HepG2 (cell line): ENCODE data around the gene ASCC3. TPM values are rescaled to one million over a fixed set of nuclear protein-coding genes. Genes with fewer than 3 reads are reported as not detected.
A peak's percentile ranks its signal among the peaks of the same experiment; 100 is the strongest.

Experiments
- ATAC-seq: fragments of 200-7000 bp; cut with Tn5 transposase; 3 replicates; pipeline ENCODE4 v1.9.1; 2020; ENCODE audit warnings: mild to moderate bottlenecking, moderate library complexity
- BruUV-seq: library from RNA; stranded (reverse); fragments of 400-500 nt; replicated peaks from 2 replicates; lab custom pipeline; 2021; lab: Mats Ljungman, UMichigan
- CTCF ChIA-PET: fragments of 300-600 bp; formaldehyde crosslinking; extraction: SDS; loops from one replicate; lab custom pipeline; 2021; ENCODE audit warnings: low total read pairs, inconsistent platforms, low intra/inter-chr PET ratio; lab: Yijun Ruan, JAX
- POLR2A ChIA-PET: fragments of 350-600 bp; sonication (Branson Sonifier 250); formaldehyde crosslinking; loops from one replicate; lab custom pipeline; 2020; ENCODE audit warnings: antibody characterized with exemption, inconsistent platforms; lab: Yijun Ruan, JAX
- DNase-seq: peaks from one replicate; pipeline ENCODE4 v3.0.0-alpha.2; 2015; ENCODE audit warnings: low spot score
- FAIRE-seq: peaks from 3 replicates; lab custom pipeline; 2011; peaks lifted over from hg19 to GRCh38; lab: Jason Lieb, UNC
- H2AFZ ChIP-seq: one replicate; pipeline ENCODE4 v1.6.1; 2011; ENCODE audit warnings: low read length, inconsistent platforms
- H3K27ac ChIP-seq: fragments of 300-600 bp; 3 replicates; pipeline ENCODE4 v1.8.0; 2011; ENCODE audit warnings: mixed run types, mild to moderate bottlenecking, mixed read lengths, low read length, inconsistent platforms; ENCODE audit not compliant: insufficient read depth; ENCODE audit errors: extremely low read length
- H3K27me3 ChIP-seq, 2 experiments: fragments of 200-600 bp in 1 of 2; 2 replicates in 1 of 2; 3 replicates in 1 of 2; pipeline versions ENCODE4 v1.6.0 to v1.8.0; 2011; ENCODE audit warnings: low read length in 2 of 2, mild to moderate bottlenecking in 2 of 2, moderate library complexity in 2 of 2, inconsistent platforms in 1 of 2; ENCODE audit not compliant: insufficient read depth in 2 of 2, control insufficient read depth in 1 of 2
- H3K36me3 ChIP-seq, 2 experiments: fragments of 200-600 bp in 1 of 2; replicated peaks in 1 of 2; 2 replicates in 1 of 2; 3 replicates in 1 of 2; pipeline versions ENCODE4 v1.5.1 to v1.8.0; 2011; ENCODE audit warnings: low read length in 2 of 2, inconsistent platforms in 1 of 2; ENCODE audit not compliant: insufficient read depth in 2 of 2, control insufficient read depth in 1 of 2
- H3K4me1 ChIP-seq: 2 replicates; pipeline ENCODE4 v1.5.1; 2012; ENCODE audit warnings: low read length, inconsistent platforms; ENCODE audit not compliant: insufficient read depth
- H3K4me2 ChIP-seq: 2 replicates; pipeline ENCODE4 v1.6.0; 2011; ENCODE audit warnings: low read depth, low read length, inconsistent platforms
- H3K4me3 ChIP-seq, 3 experiments: fragments of 200-600 bp in 1 of 3; sonication (generic), shearing (Covaris generic) in 1 of 3; replicated peaks in 1 of 3; 2 replicates each; pipeline ENCODE4 v1.5.1; 2011 to 2016; ENCODE audit warnings: low read length in 3 of 3, inconsistent platforms in 2 of 3, low read depth in 2 of 3, mild to moderate bottlenecking in 2 of 3, control low read depth in 1 of 3, mixed read lengths in 1 of 3; ENCODE audit not compliant: insufficient read depth in 1 of 3
- H3K79me2 ChIP-seq: one replicate; pipeline ENCODE4 v1.6.1; 2011; ENCODE audit warnings: low read length, inconsistent platforms; ENCODE audit not compliant: insufficient read depth
- H3K9ac ChIP-seq: 2 replicates; pipeline ENCODE4 v1.6.0; 2011; ENCODE audit warnings: mild to moderate bottlenecking, low read depth, low read length, inconsistent platforms; ENCODE audit not compliant: insufficient read depth
- H3K9me3 ChIP-seq: 2 replicates; pipeline ENCODE4 v1.5.1; 2012; ENCODE audit warnings: mild to moderate bottlenecking, low read length
- H4K20me1 ChIP-seq: 2 replicates; pipeline ENCODE4 v1.6.0; 2011; ENCODE audit warnings: inconsistent platforms, mild to moderate bottlenecking, low read length, moderate library complexity; ENCODE audit not compliant: insufficient read depth
- STAG1 ChIP-seq: sonication (generic); formaldehyde crosslinking; IDR thresholded peaks from 2 replicates; pipeline ENCODE4 v1.4.0; 2020; ENCODE audit warnings: missing genetic modification reagents
- TAF1 ChIP-seq: sonication (generic); formaldehyde crosslinking; IDR thresholded peaks from 2 replicates; pipeline ENCODE4 v1.4.0; 2020; ENCODE audit warnings: missing genetic modification reagents
- TSC22D2 ChIP-seq: sonication (generic); formaldehyde crosslinking; IDR thresholded peaks from 2 replicates; pipeline ENCODE4 v1.5.1; 2020; ENCODE audit warnings: missing genetic modification reagents, mild to moderate bottlenecking, borderline replicate concordance
- YEATS4 ChIP-seq: sonication (generic); formaldehyde crosslinking; IDR thresholded peaks from 2 replicates; pipeline ENCODE4 v1.4.0; 2020; ENCODE audit warnings: missing genetic modification reagents, borderline replicate concordance
- ZNF543 ChIP-seq: sonication (generic); formaldehyde crosslinking; IDR thresholded peaks from 2 replicates; pipeline ENCODE4 v1.4.0; 2020; ENCODE audit warnings: mild to moderate bottlenecking, missing genetic modification reagents
- WGBS: methylation state at CpG from one replicate; pipeline ENCODE4 v1.1.6; 2017; ENCODE audit warnings: low lambda C conversion rate; 5-methylcytosine and 5-hydroxymethylcytosine counted together
- in situ Hi-C: cut with HindIII; loops from 2 replicates; pipeline ENCODE4 v1.10.0; 2017; ENCODE audit warnings: low pct_unique_long_range_greater_than_20kb; ENCODE audit not compliant: extremely low pct_ligation_motif_present
- intact Hi-C: fragments of 100-400 bp; cut with micrococcal nuclease; formaldehyde crosslinking; loops from one replicate; pipeline ENCODE4 v1.10.0; 2022; ENCODE audit not compliant: unreplicated experiment
- polyA plus RNA-seq, 8 experiments: library from polyadenylated mRNA; depleted of rRNA in 3 of 8; stranded (reverse) in 7 of 8; unstranded in 1 of 8; fragments of >200 nt; fragmentation: Illumina TruSeq in 4 of 8; extraction: Trizol in 4 of 8; gene quantifications; 2 replicates each; pipeline versions ENCODE4 v1.2.1 to v1.2.3, GENCODE V29; 2011 to 2016; ENCODE audit warnings: low read depth in 4 of 8, missing spikeins in 1 of 8, mixed read lengths in 1 of 8; ENCODE audit not compliant: insufficient read depth in 1 of 8
- total RNA-seq, 5 experiments: library from RNA; depleted of rRNA; stranded (reverse); fragments of >200 nt; fragmentation: Illumina TruSeq; extraction: Trizol; gene quantifications; 2 replicates each; pipeline ENCODE4 v1.2.3, GENCODE V29; 2016; ENCODE audit warnings: low read depth in 1 of 5
- TF ChIP-seq, protein P1 (sequence below): IDR thresholded peaks from 2 replicates; pipeline ENCODE4 v1.6.1; 2016
- TF ChIP-seq, protein P2 (sequence below): sonication (generic); formaldehyde crosslinking; IDR thresholded peaks from 2 replicates; pipeline ENCODE4 v1.5.0; 2020; ENCODE audit warnings: mild to moderate bottlenecking, missing genetic modification reagents, moderate library complexity

The ASCC3 gene
- total and polyA plus RNA-seq, 2 of the 13 experiments (the other 11 are each of a cell fraction or from before 2014, with no cell fraction given) = 23.1 to 55.7 TPM

DNA sequence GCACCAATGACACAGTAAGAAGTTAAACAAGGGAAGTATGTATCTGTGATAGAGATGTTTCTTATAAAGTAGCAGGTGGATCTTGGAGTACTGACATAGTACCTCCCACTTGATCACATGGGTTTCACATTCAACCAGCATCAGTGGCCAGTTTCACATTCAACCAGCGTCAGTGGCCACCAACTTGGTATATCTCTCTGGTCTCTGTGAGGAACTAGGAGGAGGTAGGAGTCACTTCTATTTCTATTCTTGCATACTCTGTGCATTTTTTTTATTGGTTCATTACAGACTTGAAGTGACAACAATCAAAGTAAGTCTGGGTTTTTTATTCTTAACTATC is 216.1 kb downstream of the ASCC3 start:
- in situ Hi-C loops (loop anchor here (10.0 kb wide), 1 partner anchor 550 kb away; no protein-coding TSS in a partner anchor), intact Hi-C loops (no loop called here)
- Histone ChIP-seq H3K27ac (no peak overlapping the region), H3K36me3 (no peaks in the 10 kb centered on the region), H3K27me3 (no peaks in the 10 kb centered on the region), H2AFZ (no peak overlapping the region), H3K9me3 (no peaks in the 10 kb centered on the region), H3K4me2 (no peak overlapping the region), H3K4me1 (no peaks in the 10 kb centered on the region), H3K4me3 (no peak overlapping the region), H4K20me1 (no peaks in the 10 kb centered on the region), H3K79me2 (no peaks in the 10 kb centered on the region), H3K9ac (no peak overlapping the region)
- ChIA-PET CTCF (no interaction called here), POLR2A (no interaction called here)
- no TSS peak for BruUV-seq
- FAIRE-seq (no peak), ATAC-seq (no peak), DNase-seq (no peak)
- 0% methylated on average over 1 of the region's 1 CpG for WGBS
- TF ChIP-seq YEATS4 (CRISPR knock-in tag) (no peak), TAF1 (CRISPR knock-in tag) (no peak), ZNF543 (no peak)
- TF ChIP-seq, protein P1, sequence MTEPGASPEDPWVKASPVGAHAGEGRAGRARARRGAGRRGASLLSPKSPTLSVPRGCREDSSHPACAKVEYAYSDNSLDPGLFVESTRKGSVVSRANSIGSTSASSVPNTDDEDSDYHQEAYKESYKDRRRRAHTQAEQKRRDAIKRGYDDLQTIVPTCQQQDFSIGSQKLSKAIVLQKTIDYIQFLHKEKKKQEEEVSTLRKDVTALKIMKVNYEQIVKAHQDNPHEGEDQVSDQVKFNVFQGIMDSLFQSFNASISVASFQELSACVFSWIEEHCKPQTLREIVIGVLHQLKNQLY (CRISPR knock-in tag) = no peak

DNA sequence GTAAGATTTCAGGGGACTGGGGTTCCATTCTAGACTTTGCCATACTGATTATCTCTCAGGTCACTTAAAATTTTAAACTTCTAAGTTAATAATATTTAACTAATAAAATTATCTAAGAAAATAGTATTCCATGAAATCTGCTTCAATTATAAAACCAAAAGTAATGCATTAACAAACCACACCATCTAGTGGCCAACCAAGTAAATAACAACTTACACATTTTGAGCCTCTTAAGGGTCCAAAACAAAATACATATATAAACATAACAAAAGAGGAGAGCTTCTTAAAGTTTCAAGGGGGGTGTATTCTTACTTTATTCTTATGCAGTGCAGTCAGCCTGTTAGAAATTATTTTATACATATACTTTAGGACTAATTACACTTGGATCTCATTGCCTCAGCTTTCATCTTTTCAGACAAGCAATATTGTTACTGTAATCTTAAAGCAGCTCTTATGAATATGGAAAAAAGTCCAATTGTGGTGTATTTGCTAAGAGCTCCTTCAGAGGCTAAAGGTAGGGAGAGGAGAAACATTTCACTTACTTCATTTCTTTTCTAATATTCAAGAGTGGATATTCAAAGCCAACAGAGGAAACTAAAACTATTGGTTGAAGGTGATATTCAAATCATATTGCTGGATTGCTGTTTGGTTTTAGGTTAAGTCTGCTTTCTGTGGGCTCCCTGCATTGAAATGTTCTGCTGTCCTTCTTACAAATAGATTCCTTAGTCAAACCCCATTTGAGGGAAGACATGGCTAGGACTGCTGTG is 216.7 kb downstream of the ASCC3 start:
- Histone ChIP-seq H4K20me1 (no peaks in the 10 kb centered on the region), H2AFZ (no peak overlapping the region), H3K4me3 (no peak overlapping the region), H3K4me1 (no peaks in the 10 kb centered on the region), H3K27me3 (no peaks in the 10 kb centered on the region), H3K79me2 (no peaks in the 10 kb centered on the region), H3K9ac (no peak overlapping the region), H3K4me2 (no peak overlapping the region), H3K36me3 (no peaks in the 10 kb centered on the region), H3K27ac (no peak overlapping the region), H3K9me3 (no peaks in the 10 kb centered on the region)
- DNase-seq = no peak
- ChIA-PET CTCF (no interaction called here), POLR2A (no interaction called here)
- intact Hi-C loops (no loop called here), in situ Hi-C loops (loop anchor here (10.0 kb wide), 1 partner anchor 550 kb away; no protein-coding TSS in a partner anchor)
- no peak for FAIRE-seq
- no peak for TF ChIP-seq TSC22D2
- peak; percentile 20; the same call in 1 of the 2 replicates for TF ChIP-seq STAG1 (CRISPR knock-in tag)
- TF ChIP-seq, protein P2, sequence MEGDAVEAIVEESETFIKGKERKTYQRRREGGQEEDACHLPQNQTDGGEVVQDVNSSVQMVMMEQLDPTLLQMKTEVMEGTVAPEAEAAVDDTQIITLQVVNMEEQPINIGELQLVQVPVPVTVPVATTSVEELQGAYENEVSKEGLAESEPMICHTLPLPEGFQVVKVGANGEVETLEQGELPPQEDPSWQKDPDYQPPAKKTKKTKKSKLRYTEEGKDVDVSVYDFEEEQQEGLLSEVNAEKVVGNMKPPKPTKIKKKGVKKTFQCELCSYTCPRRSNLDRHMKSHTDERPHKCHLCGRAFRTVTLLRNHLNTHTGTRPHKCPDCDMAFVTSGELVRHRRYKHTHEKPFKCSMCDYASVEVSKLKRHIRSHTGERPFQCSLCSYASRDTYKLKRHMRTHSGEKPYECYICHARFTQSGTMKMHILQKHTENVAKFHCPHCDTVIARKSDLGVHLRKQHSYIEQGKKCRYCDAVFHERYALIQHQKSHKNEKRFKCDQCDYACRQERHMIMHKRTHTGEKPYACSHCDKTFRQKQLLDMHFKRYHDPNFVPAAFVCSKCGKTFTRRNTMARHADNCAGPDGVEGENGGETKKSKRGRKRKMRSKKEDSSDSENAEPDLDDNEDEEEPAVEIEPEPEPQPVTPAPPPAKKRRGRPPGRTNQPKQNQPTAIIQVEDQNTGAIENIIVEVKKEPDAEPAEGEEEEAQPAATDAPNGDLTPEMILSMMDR (CRISPR knock-in tag) = peak; percentile 32; the same call in 1 of the 2 replicates
- no peak for ATAC-seq
- no TSS peak for BruUV-seq
